NCI-H146 (cell line): ENCODE results near the gene FAM83E.
"Not testable (repeated sequence)": the region's sequence is repeated elsewhere in the genome, so short reads cannot be mapped to it uniquely, and the experiment has no call there.

Experiments used
- DNase-seq: peaks from one replicate; lab custom pipeline; 2025; lab: John Stamatoyannopoulos, UW

The FAM83E gene

GRCh38 chr19:48639483-48640375, 24.9 kb upstream of the FAM83E start:
- DNase-seq = no peak

- no peak for DNase-seq
These were observed 24.0 kb upstream of the FAM83E start for GRCh38 chr19:48638831-48639381.

GRCh38 chr19:48637948-48638830, 23.3 kb upstream of the FAM83E start:
- peak; percentile 90 for DNase-seq

GRCh38 chr19:48637449-48637947, 22.6 kb upstream of the FAM83E start:
- DNase-seq = peak; percentile 100

GRCh38 chr19:48636859-48637448, 22.1 kb upstream of the FAM83E start, which contains the start of gene DBP:
Gene DBP, minus strand, starts transcription at chr19:48637379. Its CDS starts 385 bp downstream, at chr19:48636994.
- DNase-seq = peak; percentile 74

GRCh38 chr19:48635966-48636858, 21.3 kb upstream of the FAM83E start:
- DNase-seq = peak; percentile 37

- DNase-seq = peak; percentile 80
These were observed 20.5 kb upstream of the FAM83E start for GRCh38 chr19:48635263-48635965.

- DNase-seq = peak; percentile 98
These were observed 19.8 kb upstream of the FAM83E start for GRCh38 chr19:48634424-48635262.

- no peak for DNase-seq
These were observed 19.1 kb upstream of the FAM83E start for GRCh38 chr19:48634036-48634342.

- DNase-seq = no peak
These were observed 18.5 kb upstream of the FAM83E start for GRCh38 chr19:48633148-48634035.

- DNase-seq = no peak
These were observed 17.8 kb upstream of the FAM83E start for GRCh38 chr19:48632692-48633147.

- DNase-seq = not testable (repeated sequence)
These were observed 17.4 kb upstream of the FAM83E start for GRCh38 chr19:48632286-48632685.

- DNase-seq = no peak
These were observed 16.3 kb upstream of the FAM83E start for GRCh38 chr19:48631225-48631624.

GRCh38 chr19:48630296-48631063, 15.6 kb upstream of the FAM83E start:
- DNase-seq = peak; percentile 52

- DNase-seq = peak; percentile 52
These were observed 14.9 kb upstream of the FAM83E start for GRCh38 chr19:48629599-48630295.

GRCh38 chr19:48629297-48629598, 14.4 kb upstream of the FAM83E start:
- DNase-seq = no peak
